ENCODE measurements around the gene SAGE1.

DNA sequence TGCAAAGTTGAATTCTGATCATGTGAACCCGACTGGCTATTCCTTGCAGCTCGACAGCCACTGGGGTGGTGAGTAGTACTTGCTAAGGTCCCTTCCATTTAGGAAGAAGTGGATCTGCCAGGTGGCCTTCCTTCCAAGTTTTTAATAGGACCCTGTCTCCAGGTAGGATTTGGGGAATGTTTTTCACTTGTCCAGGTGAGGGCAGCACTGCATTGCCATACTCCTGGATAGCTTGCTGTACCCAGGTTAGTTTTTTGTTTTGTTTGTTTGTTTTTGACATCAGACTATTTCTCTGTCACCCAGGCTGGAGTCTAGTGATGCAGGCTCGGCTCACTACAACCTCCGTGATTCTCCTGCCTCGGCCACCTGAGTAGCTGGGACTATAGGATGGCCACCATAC, 29.8 kb downstream of the SAGE1 start:
- TF ChIP-seq, protein P1, sequence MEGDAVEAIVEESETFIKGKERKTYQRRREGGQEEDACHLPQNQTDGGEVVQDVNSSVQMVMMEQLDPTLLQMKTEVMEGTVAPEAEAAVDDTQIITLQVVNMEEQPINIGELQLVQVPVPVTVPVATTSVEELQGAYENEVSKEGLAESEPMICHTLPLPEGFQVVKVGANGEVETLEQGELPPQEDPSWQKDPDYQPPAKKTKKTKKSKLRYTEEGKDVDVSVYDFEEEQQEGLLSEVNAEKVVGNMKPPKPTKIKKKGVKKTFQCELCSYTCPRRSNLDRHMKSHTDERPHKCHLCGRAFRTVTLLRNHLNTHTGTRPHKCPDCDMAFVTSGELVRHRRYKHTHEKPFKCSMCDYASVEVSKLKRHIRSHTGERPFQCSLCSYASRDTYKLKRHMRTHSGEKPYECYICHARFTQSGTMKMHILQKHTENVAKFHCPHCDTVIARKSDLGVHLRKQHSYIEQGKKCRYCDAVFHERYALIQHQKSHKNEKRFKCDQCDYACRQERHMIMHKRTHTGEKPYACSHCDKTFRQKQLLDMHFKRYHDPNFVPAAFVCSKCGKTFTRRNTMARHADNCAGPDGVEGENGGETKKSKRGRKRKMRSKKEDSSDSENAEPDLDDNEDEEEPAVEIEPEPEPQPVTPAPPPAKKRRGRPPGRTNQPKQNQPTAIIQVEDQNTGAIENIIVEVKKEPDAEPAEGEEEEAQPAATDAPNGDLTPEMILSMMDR (IDR thresholded peaks at IDR 0.05) = peak in 1 of 6 experiments; percentile 16
- no peak for TF ChIP-seq POLR2A (IDR thresholded peaks at IDR 0.05)

Data from thyroid gland (tissue), 4 donors.